T47D (cell line): ENCODE measurements around the gene APOA1.

Source experiments
- DNase-seq, 2 experiments: peaks; one replicate each; pipeline versions ENCODE4 v3.0.0 to v3.0.0-alpha.2; 2011 to 2012; ENCODE audit warnings: low read depth in 1 of 2, low spot score in 1 of 2
- JUND ChIP-seq: IDR thresholded peaks from 2 replicates; pipeline ENCODE4 v1.6.1; 2012; ENCODE audit warnings: low read depth
- in situ Hi-C: cut with HindIII; loops from 2 replicates; pipeline ENCODE4 v1.10.0; 2016; ENCODE audit warnings: low sequenced_read_pairs, low pct_unique_long_range_greater_than_20kb

Gene APOA1

GRCh38 chr11:116867619-116868018 lies 30.2 kb upstream of the APOA1 start:
- DNase-seq: no peak
- TF ChIP-seq JUND: no peak
- in situ Hi-C loops: no loop called here

GRCh38 chr11:116866804-116867455 lies 29.5 kb upstream of the APOA1 start:
- in situ Hi-C loops: no loop called here
- DNase-seq: no peak
- TF ChIP-seq JUND: no peak

- in situ Hi-C loops: no loop called here
- no peak for TF ChIP-seq JUND
Measured at GRCh38 chr11:116865696-116866095, 28.3 kb upstream of the APOA1 start.

GRCh38 chr11:116864531-116864930 lies 27.1 kb upstream of the APOA1 start:
- DNase-seq: no peak
- no peak for TF ChIP-seq JUND
- in situ Hi-C loops: no loop called here

More at GRCh38 chr11:116865696-116866095, 28.3 kb upstream of the APOA1 start:
- DNase-seq: no peak

- TF ChIP-seq JUND: no peak
- DNase-seq: no peak
- in situ Hi-C loops: no loop called here
Measured at GRCh38 chr11:116862951-116863350, 25.5 kb upstream of the APOA1 start.

- no peak for DNase-seq
- in situ Hi-C loops: no loop called here
- no peak for TF ChIP-seq JUND
Measured at GRCh38 chr11:116862185-116862584, 24.8 kb upstream of the APOA1 start.

GRCh38 chr11:116861539-116861938 lies 24.1 kb upstream of the APOA1 start:
- in situ Hi-C loops: no loop called here
- no peak for TF ChIP-seq JUND
- DNase-seq: no peak

GRCh38 chr11:116860303-116860702 lies 22.9 kb upstream of the APOA1 start:
- no peak for TF ChIP-seq JUND
- no peak for DNase-seq
- in situ Hi-C loops: no loop called here

GRCh38 chr11:116859175-116859574 lies 21.8 kb upstream of the APOA1 start:
- in situ Hi-C loops: no loop called here
- TF ChIP-seq JUND: no peak
- no peak for DNase-seq

GRCh38 chr11:116857936-116858335 lies 20.5 kb upstream of the APOA1 start:
- no peak for DNase-seq
- in situ Hi-C loops: no loop called here
- no peak for TF ChIP-seq JUND

- DNase-seq: no peak
Measured at GRCh38 chr11:116857316-116857715, 19.9 kb upstream of the APOA1 start.

GRCh38 chr11:116856423-116856822 lies 19.0 kb upstream of the APOA1 start:
- DNase-seq: no peak
- TF ChIP-seq JUND: no peak
- in situ Hi-C loops: no loop called here

More at GRCh38 chr11:116857316-116857715, 19.9 kb upstream of the APOA1 start:
- TF ChIP-seq JUND: no peak
- in situ Hi-C loops: no loop called here

GRCh38 chr11:116855413-116855812 lies 18.0 kb upstream of the APOA1 start:
- TF ChIP-seq JUND: no peak
- in situ Hi-C loops: no loop called here
- no peak for DNase-seq
